Measurements from ENCODE around the gene SEL1L. TPM values are rescaled to one million over a fixed set of nuclear protein-coding genes. Genes with fewer than 3 reads are reported as not detected.
"Not testable (repeated sequence)": the region's sequence is repeated elsewhere in the genome, so short reads cannot be mapped to it uniquely, and the experiment has no call there.

SEL1L gene
- total RNA-seq, 1 experiment from 2014 or later: 41.4 TPM

- not testable (repeated sequence) for ATAC-seq; H3K9me2 ChIP-seq (ENCODE audit: insufficient read depth); DNase-seq (ENCODE audit: low read depth, low spot score); H3K9me3 ChIP-seq (ENCODE audit: control insufficient read depth in 1 of 2, insufficient read depth in 1 of 2, low read depth in 1 of 2, low read length in 2 of 2); H3K9ac ChIP-seq (ENCODE audit: low read length); H3K36me3 ChIP-seq (ENCODE audit: control insufficient read depth in 1 of 2, insufficient read depth in 2 of 2, low read length in 2 of 2); BruUV-seq (replicated peaks); H3K79me2 ChIP-seq (ENCODE audit: insufficient read depth, low read length); H4K20me1 ChIP-seq (ENCODE audit: insufficient read depth); H3K27me3 ChIP-seq (ENCODE audit: insufficient read depth, low read length); H3K27ac ChIP-seq (ENCODE audit: low read depth, low read length)
- ChIA-PET CTCF (interaction anchor here (0.6 to 3.0 kb wide), 12 partner anchors 8 to 509 kb away, joined by 3 to 37 read pairs (median 4); partner anchors contain the start of genes GTF2A1 and TSHR), RAD21 (ENCODE audit: low non-redundant PET in 1 of 2, low total read pairs in 2 of 2, uncharacterized antibody in 2 of 2, unreplicated experiment in 2 of 2) (interaction anchor here (0.9 to 1.7 kb wide), 3 partner anchors 162 to 196 kb away, joined by 3 to 11 read pairs (median 3); no protein-coding TSS in a partner anchor), POLR2A (interaction anchor here (1.5 kb wide), 2 partner anchors 69 to 246 kb away, joined by 3 to 4 read pairs; no protein-coding TSS in a partner anchor)
- H2AFZ ChIP-seq (ENCODE audit: low read depth, low read length, poor library complexity, severe bottlenecking): peak overlapping the region; percentile 96
- peaks cover 0 to 17% of the 10 kb centered on the region in 2 experiments; a peak in 3 of 4 replicates for H3K4me1 ChIP-seq (ENCODE audit: control insufficient read depth in 1 of 2, insufficient read depth in 2 of 2, low read length in 2 of 2)
- intact Hi-C loops (cut with micrococcal nuclease): loop anchor here (2.0 to 5.0 kb wide), 2 partner anchors 293 to 478 kb away; no protein-coding TSS in a partner anchor
- H3K4me3 ChIP-seq (replicated peaks in 1 of 2; ENCODE audit: low read depth in 1 of 2, low read length in 2 of 2): peak overlapping the region in 1 of 2 experiments; percentile 49; a peak in 3 of 4 replicates
- peak overlapping the region; percentile 76 for H3K4me2 ChIP-seq (ENCODE audit: low read length)
Measured at GRCh38 chr14:81465003-81465392, 68.7 kb downstream of the SEL1L start.

DNA sequence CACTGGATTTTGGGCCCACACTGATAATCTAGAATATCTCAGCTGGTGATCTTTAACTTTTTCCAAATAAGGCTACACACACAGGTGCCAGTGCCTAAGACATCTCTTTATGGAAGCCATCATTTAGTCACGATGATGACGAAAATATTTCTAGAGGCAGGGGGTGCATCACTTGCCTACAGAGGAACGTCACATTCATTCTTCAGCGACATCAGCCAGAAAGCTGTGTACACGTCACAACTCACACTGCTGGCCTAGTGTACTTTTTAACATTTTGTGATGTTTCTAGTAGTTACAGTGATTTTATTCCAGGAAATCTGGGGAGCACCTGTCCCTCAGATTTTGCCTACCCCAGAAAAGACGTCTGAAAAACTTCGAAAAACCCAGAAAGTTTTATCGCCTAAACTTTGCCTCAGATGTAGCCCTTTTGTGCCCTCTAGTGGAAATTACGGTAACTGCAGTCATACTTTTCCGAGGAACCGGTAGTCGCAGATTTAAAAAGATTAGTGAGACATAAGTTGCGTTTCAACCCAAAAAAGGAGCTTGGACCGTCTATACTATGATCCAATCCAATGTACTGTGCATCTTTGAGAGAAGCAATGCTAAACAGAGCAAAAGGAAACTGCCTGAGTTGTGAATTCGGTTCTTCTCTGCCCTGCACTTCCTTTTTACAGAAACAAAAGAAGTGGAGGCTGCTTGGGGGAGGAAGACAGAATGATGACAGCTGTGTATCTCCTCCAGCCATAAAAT lies 69.2 kb downstream of the SEL1L start:
- BruUV-seq (replicated peaks): no TSS peak
- CTCF ChIA-PET: interaction anchor here (0.6 to 3.0 kb wide), 12 partner anchors 8 to 509 kb away, joined by 3 to 37 read pairs (median 4); partner anchors contain the start of genes GTF2A1 and TSHR
- RAD21 ChIA-PET (ENCODE audit: low non-redundant PET in 1 of 2, low total read pairs in 2 of 2, uncharacterized antibody in 2 of 2, unreplicated experiment in 2 of 2): interaction anchor here (0.9 to 1.7 kb wide), 3 partner anchors 162 to 195 kb away, joined by 3 to 11 read pairs (median 3); no protein-coding TSS in a partner anchor
- Histone ChIP-seq H4K20me1 (ENCODE audit: insufficient read depth) (no peaks in the 10 kb centered on the region), H3K4me1 (ENCODE audit: control insufficient read depth in 1 of 2, insufficient read depth in 2 of 2, low read length in 2 of 2) (peaks cover 0 to 16% of the 10 kb centered on the region in 2 experiments; a peak in 3 of 4 replicates), H3K9me2 (ENCODE audit: insufficient read depth) (no peaks in the 10 kb centered on the region), H3K4me2 (ENCODE audit: low read length) (peak overlapping the region; percentile 76), H3K4me3 (replicated peaks in 1 of 2; ENCODE audit: low read depth in 1 of 2, low read length in 2 of 2) (peak overlapping the region; percentile 32 to 49), H3K9ac (ENCODE audit: low read length) (no peak overlapping the region), H3K79me2 (ENCODE audit: insufficient read depth, low read length) (no peaks in the 10 kb centered on the region), H3K36me3 (ENCODE audit: control insufficient read depth in 1 of 2, insufficient read depth in 2 of 2, low read length in 2 of 2) (no peaks in the 10 kb centered on the region), H3K27me3 (ENCODE audit: insufficient read depth, low read length) (no peaks in the 10 kb centered on the region), H2AFZ (ENCODE audit: low read depth, low read length, poor library complexity, severe bottlenecking) (peak overlapping the region; percentile 96), H3K9me3 (ENCODE audit: control insufficient read depth in 1 of 2, insufficient read depth in 1 of 2, low read depth in 1 of 2, low read length in 2 of 2) (no peaks in the 10 kb centered on the region), H3K27ac (ENCODE audit: low read depth, low read length) (no peak overlapping the region)
- TF ChIP-seq, protein P1, sequence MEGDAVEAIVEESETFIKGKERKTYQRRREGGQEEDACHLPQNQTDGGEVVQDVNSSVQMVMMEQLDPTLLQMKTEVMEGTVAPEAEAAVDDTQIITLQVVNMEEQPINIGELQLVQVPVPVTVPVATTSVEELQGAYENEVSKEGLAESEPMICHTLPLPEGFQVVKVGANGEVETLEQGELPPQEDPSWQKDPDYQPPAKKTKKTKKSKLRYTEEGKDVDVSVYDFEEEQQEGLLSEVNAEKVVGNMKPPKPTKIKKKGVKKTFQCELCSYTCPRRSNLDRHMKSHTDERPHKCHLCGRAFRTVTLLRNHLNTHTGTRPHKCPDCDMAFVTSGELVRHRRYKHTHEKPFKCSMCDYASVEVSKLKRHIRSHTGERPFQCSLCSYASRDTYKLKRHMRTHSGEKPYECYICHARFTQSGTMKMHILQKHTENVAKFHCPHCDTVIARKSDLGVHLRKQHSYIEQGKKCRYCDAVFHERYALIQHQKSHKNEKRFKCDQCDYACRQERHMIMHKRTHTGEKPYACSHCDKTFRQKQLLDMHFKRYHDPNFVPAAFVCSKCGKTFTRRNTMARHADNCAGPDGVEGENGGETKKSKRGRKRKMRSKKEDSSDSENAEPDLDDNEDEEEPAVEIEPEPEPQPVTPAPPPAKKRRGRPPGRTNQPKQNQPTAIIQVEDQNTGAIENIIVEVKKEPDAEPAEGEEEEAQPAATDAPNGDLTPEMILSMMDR (IDR thresholded peaks at IDR 0.05 in 2 of 3, conservative IDR thresholded peaks at IDR 0.05 in 1 of 3; ENCODE audit: borderline replicate concordance in 1 of 3, insufficient read depth in 1 of 3, low read depth in 2 of 3, low read length in 2 of 3): peak; percentile 67 to 95 (median 76)
- TF ChIP-seq POLR2A (IDR thresholded peaks at IDR 0.05; ENCODE audit: borderline replicate concordance, extremely low read depth, insufficient read depth, insufficient read length): no peak
- peak; percentile 82 for TF ChIP-seq RAD21 (IDR thresholded peaks at IDR 0.05; ENCODE audit: low read depth)
- TF ChIP-seq YY1 (IDR thresholded peaks at IDR 0.05; ENCODE audit: extremely low read depth, insufficient replicate concordance, low read depth, low read length): no peak
- TF ChIP-seq FOSL1 (IDR thresholded peaks at IDR 0.05; ENCODE audit: low read depth): no peak
- no peak for TF ChIP-seq SIN3A (IDR thresholded peaks at IDR 0.05; ENCODE audit: low read depth)
- TF ChIP-seq ZBTB33 (IDR thresholded peaks at IDR 0.05; ENCODE audit: extremely low read depth, insufficient replicate concordance, low read length): no peak
- TF ChIP-seq EZH2 (IDR thresholded peaks at IDR 0.05): no peak
- TF ChIP-seq ATF3 (IDR thresholded peaks at IDR 0.05): no peak
- no peak for TF ChIP-seq CEBPB (IDR thresholded peaks at IDR 0.05; ENCODE audit: low read depth)
- TF ChIP-seq JUND (IDR thresholded peaks at IDR 0.05): no peak
- TF ChIP-seq MAX (IDR thresholded peaks at IDR 0.05): no peak
- no peak for TF ChIP-seq CBX3 (IDR thresholded peaks at IDR 0.05; ENCODE audit: low read depth)
- POLR2A ChIA-PET: interaction anchor here (1.5 kb wide), 2 partner anchors 70 to 246 kb away, joined by 3 to 4 read pairs; no protein-coding TSS in a partner anchor
- DNase-seq (ENCODE audit: low read depth, low spot score): peak; percentile 40
- intact Hi-C loops (cut with micrococcal nuclease): loop anchor here (1.0 to 5.0 kb wide), 4 partner anchors 195 to 478 kb away; no protein-coding TSS in a partner anchor
- peak; percentile 67 for ATAC-seq
